ENCODE measurements around the gene LRP1-AS. TPM values are rescaled to one million over a fixed set of nuclear protein-coding genes. Genes with fewer than 3 reads are reported as not detected.

The LRP1-AS gene
- polyA plus RNA-seq, 2 donors: not detected

DNA sequence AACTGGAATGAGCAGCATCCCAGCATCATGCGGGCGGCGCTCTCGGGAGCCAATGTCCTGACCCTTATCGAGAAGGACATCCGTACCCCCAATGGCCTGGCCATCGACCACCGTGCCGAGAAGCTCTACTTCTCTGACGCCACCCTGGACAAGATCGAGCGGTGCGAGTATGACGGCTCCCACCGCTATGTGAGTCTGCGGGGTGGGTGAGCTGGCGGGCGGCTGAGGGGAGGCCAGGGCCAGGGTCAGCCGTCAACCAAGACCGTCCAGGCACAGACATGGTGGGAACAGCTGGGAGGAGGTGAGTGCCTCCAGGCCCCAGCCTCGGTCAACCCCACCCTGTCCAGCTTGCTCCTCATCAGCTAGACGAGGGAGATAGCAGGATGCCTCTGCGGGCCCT is 43.4 kb upstream of the LRP1-AS start:
- Histone ChIP-seq H3K4me3 (ENCODE audit: low read depth in 1 of 2, low read length in 2 of 2) (no peak overlapping the region), H3K27me3 (ENCODE audit: control insufficient read depth in 1 of 2, insufficient read depth in 2 of 2, low read length in 2 of 2) (no peaks in the 10 kb centered on the region), H3K27ac (ENCODE audit: low read depth in 2 of 2, low read length in 1 of 2) (no peak overlapping the region), H3K36me3 (ENCODE audit: control insufficient read depth in 2 of 2, insufficient read depth in 2 of 2, low read length in 1 of 2) (peaks cover 30 to 94% of the 10 kb centered on the region in 2 donors), H3K4me1 (ENCODE audit: control insufficient read depth in 2 of 2, insufficient read depth in 2 of 2, low read length in 1 of 2) (no peaks in the 10 kb centered on the region), H3K9me3 (ENCODE audit: control insufficient read depth in 2 of 2, insufficient read depth in 1 of 2, low read depth in 1 of 2, low read length in 1 of 2) (no peaks in the 10 kb centered on the region)
- 93 to 94% methylated on average over 23 of the region's 23 CpGs for WGBS, 2 donors

DNA sequence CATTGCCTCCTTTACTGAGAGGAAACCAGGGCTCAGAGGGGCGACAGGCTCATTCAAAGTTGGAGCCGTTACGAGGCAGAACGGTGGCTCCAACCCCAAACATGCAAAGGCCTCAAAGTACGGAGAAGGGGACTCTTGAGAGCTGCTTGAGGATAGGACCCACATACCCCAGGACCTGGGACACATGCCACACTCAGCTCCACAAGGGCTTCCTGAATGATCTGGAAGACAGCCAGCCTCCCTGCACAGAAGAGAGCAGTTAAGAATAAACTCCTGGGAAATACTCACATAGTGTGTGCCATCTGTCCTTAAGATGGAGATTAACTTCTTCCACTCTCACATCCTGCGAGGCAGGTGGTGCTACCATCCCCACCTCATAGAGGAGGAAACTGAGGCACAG is 42.6 kb upstream of the LRP1-AS start:
- Histone ChIP-seq H3K9me3 (ENCODE audit: control insufficient read depth in 2 of 2, insufficient read depth in 1 of 2, low read depth in 1 of 2, low read length in 1 of 2) (no peaks in the 10 kb centered on the region), H3K4me3 (ENCODE audit: low read depth in 1 of 2, low read length in 2 of 2) (no peak overlapping the region), H3K4me1 (ENCODE audit: control insufficient read depth in 2 of 2, insufficient read depth in 2 of 2, low read length in 1 of 2) (no peaks in the 10 kb centered on the region), H3K36me3 (ENCODE audit: control insufficient read depth in 2 of 2, insufficient read depth in 2 of 2, low read length in 1 of 2) (peaks cover 27 to 93% of the 10 kb centered on the region in 2 donors), H3K27ac (ENCODE audit: low read depth in 2 of 2, low read length in 1 of 2) (no peak overlapping the region), H3K27me3 (ENCODE audit: control insufficient read depth in 1 of 2, insufficient read depth in 2 of 2, low read length in 2 of 2) (no peaks in the 10 kb centered on the region)
- WGBS, 2 donors: 75 to 83% methylated on average over 6 of the region's 6 CpGs

DNA sequence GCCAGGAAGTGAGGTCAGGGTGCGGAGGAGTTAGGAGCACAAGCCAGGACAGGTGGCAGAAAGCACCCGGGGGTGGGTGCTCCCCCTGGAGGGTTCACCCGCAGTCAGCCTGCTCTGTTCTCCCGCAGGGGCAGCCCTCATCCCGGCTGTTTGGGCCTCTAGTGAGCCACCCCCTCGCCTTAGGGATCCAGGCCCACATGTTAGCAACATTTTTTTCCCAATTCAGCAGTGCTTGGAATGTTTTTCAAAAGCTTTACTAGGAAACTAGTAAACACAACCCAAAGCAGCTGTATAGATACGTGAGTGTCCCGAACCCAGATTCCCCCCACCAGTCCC is 40.6 kb upstream of the LRP1-AS start:
- Histone ChIP-seq H3K27ac (ENCODE audit: low read depth in 2 of 2, low read length in 1 of 2) (no peak overlapping the region), H3K4me1 (ENCODE audit: control insufficient read depth in 2 of 2, insufficient read depth in 2 of 2, low read length in 1 of 2) (no peaks in the 10 kb centered on the region), H3K27me3 (ENCODE audit: control insufficient read depth in 1 of 2, insufficient read depth in 2 of 2, low read length in 2 of 2) (no peaks in the 10 kb centered on the region), H3K4me3 (ENCODE audit: low read depth in 1 of 2, low read length in 2 of 2) (no peak overlapping the region), H3K36me3 (ENCODE audit: control insufficient read depth in 2 of 2, insufficient read depth in 2 of 2, low read length in 1 of 2) (peaks cover 9 to 93% of the 10 kb centered on the region in 2 donors), H3K9me3 (ENCODE audit: control insufficient read depth in 2 of 2, insufficient read depth in 1 of 2, low read depth in 1 of 2, low read length in 1 of 2) (no peaks in the 10 kb centered on the region)
- WGBS, 2 donors: 59 to 65% methylated on average over 8 of the region's 8 CpGs

DNA sequence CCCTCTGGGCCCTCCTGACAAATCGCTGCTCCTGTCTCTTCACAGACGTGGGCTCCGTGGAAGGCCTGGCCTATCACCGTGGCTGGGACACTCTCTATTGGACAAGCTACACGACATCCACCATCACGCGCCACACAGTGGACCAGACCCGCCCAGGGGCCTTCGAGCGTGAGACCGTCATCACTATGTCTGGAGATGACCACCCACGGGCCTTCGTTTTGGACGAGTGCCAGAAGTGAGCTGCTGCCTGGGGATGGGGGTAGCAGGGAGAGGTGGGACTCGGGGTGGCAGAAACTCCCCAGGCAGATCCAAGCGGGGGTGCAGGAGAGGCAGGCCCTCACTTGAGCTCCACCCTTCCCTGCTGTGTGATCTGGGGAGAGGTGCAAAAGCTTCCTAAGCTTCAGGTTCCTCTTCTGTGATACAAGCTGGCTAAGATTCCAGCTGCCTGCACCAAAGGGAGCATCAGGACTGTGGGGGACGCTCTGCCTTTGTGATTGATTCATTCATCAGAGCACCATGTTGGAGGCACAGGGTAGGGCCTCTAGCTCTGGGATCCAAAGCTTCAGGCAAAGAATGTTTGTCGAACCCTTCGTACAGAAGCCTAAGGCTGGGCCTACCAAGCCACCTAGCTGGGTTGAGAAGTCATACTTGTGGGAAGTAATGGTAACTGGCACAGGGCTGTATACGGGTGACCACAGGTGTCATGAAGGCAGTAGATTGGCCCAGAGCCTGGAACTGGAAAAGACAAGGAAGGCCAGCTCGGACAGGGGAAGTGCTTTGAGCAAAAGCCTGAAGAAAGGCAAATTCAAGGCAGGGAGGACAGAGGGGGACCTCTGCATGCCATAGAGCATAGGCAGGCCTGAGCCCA is 40.0 kb upstream of the LRP1-AS start:
- 70 to 73% methylated on average over 21 of the region's 21 CpGs for WGBS, 2 donors
- no peaks in the 10 kb centered on the region for H3K9me3 ChIP-seq (ENCODE audit: control insufficient read depth in 2 of 2, insufficient read depth in 1 of 2, low read depth in 1 of 2, low read length in 1 of 2)
- peaks cover 6 to 88% of the 10 kb centered on the region in 2 donors for H3K36me3 ChIP-seq (ENCODE audit: control insufficient read depth in 2 of 2, insufficient read depth in 2 of 2, low read length in 1 of 2)
- no peak overlapping the region for H3K27ac ChIP-seq (ENCODE audit: low read depth in 2 of 2, low read length in 1 of 2)
- no peaks in the 10 kb centered on the region for H3K27me3 ChIP-seq (ENCODE audit: control insufficient read depth in 1 of 2, insufficient read depth in 2 of 2, low read length in 2 of 2)
- no peak overlapping the region for H3K4me3 ChIP-seq (ENCODE audit: low read depth in 1 of 2, low read length in 2 of 2)
- no peaks in the 10 kb centered on the region for H3K4me1 ChIP-seq (ENCODE audit: control insufficient read depth in 2 of 2, insufficient read depth in 2 of 2, low read length in 1 of 2)

DNA sequence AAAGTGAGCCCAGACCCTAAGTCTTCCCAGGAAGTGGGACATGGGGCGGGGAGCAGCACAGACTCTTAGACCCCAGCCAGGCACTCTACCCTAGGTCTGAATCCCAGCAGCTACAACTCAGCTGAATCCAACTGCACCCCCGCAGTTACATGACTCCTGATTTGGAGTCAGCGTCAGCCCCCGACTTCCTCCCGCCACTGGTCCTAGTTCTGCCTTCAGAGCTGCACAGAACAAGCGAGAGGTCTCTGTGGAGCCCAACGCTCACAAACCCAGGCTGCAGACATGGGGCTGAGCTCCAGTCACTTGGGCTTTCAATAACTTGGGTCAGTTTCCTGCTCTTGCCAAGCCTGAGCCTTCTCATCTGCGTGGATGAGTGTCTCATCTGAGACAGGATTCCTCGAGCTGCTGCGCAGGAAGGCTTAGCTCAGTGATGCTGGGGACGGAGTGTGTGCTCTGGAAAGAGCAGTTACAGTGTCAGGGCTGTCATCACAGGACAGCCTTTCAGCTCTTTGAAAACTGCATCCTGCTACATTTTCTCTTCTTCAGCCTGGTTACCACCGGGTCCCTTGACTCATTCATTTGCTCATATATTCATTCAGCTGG is 38.6 kb upstream of the LRP1-AS start:
- peaks cover 0 to 5% of the 10 kb centered on the region in 2 donors for H3K4me1 ChIP-seq (ENCODE audit: control insufficient read depth in 2 of 2, insufficient read depth in 2 of 2, low read length in 1 of 2)
- H3K4me3 ChIP-seq (ENCODE audit: low read depth in 1 of 2, low read length in 2 of 2): no peak overlapping the region
- H3K27ac ChIP-seq (ENCODE audit: low read depth in 2 of 2, low read length in 1 of 2): no peak overlapping the region
- no peaks in the 10 kb centered on the region for H3K9me3 ChIP-seq (ENCODE audit: control insufficient read depth in 2 of 2, insufficient read depth in 1 of 2, low read depth in 1 of 2, low read length in 1 of 2)
- peaks cover 3 to 77% of the 10 kb centered on the region in 2 donors for H3K36me3 ChIP-seq (ENCODE audit: control insufficient read depth in 2 of 2, insufficient read depth in 2 of 2, low read length in 1 of 2)
- no peaks in the 10 kb centered on the region for H3K27me3 ChIP-seq (ENCODE audit: control insufficient read depth in 1 of 2, insufficient read depth in 2 of 2, low read length in 2 of 2)
- WGBS, 2 donors: 87 to 88% methylated on average over 12 of the region's 12 CpGs

DNA sequence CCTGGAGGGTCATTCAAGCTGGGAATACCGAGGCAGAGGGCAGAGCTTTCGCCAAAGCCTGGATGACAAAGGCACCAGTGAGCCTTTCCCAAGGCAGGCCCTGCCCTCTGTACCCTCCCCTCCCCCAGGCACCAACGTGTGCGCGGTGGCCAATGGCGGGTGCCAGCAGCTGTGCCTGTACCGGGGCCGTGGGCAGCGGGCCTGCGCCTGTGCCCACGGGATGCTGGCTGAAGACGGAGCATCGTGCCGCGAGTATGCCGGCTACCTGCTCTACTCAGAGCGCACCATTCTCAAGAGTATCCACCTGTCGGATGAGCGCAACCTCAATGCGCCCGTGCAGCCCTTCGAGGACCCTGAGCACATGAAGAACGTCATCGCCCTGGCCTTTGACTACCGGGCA is 38.0 kb upstream of the LRP1-AS start:
- Histone ChIP-seq H3K4me3 (ENCODE audit: low read depth in 1 of 2, low read length in 2 of 2) (no peak overlapping the region), H3K27me3 (ENCODE audit: control insufficient read depth in 1 of 2, insufficient read depth in 2 of 2, low read length in 2 of 2) (no peaks in the 10 kb centered on the region), H3K27ac (ENCODE audit: low read depth in 2 of 2, low read length in 1 of 2) (no peak overlapping the region), H3K4me1 (ENCODE audit: control insufficient read depth in 2 of 2, insufficient read depth in 2 of 2, low read length in 1 of 2) (peaks cover 0 to 7% of the 10 kb centered on the region in 2 donors), H3K36me3 (ENCODE audit: control insufficient read depth in 2 of 2, insufficient read depth in 2 of 2, low read length in 1 of 2) (peaks cover 3 to 77% of the 10 kb centered on the region in 2 donors), H3K9me3 (ENCODE audit: control insufficient read depth in 2 of 2, insufficient read depth in 1 of 2, low read depth in 1 of 2, low read length in 1 of 2) (no peaks in the 10 kb centered on the region)
- WGBS, 2 donors: 89 to 92% methylated on average over 23 to 25 of the region's 25 CpGs

DNA sequence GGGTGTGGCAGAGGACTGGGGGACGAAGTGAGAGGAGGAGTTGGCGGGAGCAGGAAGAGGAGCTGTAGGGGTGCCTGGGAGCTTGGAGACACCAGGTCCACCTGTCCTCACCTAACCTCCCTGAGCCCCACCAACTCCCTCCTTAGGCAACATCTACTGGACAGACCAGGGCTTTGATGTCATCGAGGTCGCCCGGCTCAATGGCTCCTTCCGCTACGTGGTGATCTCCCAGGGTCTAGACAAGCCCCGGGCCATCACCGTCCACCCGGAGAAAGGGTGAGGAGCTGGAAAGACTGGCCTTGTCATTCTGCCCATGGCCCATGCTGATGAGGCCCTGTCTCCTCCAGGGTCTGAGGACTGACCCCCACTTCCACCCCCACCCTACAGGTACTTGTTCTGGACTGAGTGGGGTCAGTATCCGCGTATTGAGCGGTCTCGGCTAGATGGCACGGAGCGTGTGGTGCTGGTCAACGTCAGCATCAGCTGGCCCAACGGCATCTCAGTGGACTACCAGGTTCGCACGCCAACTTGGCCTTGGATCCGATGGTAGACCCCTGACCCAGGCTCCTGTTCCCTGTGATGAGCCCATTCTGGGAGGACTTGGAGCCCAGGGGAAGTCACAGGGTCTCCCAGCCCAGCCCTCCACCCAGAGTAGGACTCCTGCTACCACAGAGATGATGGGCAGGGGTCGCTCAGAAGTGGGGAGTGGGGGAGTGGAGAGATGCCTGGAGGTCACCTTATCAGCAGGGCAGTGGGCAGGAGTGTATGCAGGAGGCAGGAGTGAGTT is 36.7 kb upstream of the LRP1-AS start:
- H3K36me3 ChIP-seq (ENCODE audit: control insufficient read depth in 2 of 2, insufficient read depth in 2 of 2, low read length in 1 of 2): peaks cover 3 to 79% of the 10 kb centered on the region in 2 donors
- no peak overlapping the region for H3K27ac ChIP-seq (ENCODE audit: low read depth in 2 of 2, low read length in 1 of 2)
- H3K4me1 ChIP-seq (ENCODE audit: control insufficient read depth in 2 of 2, insufficient read depth in 2 of 2, low read length in 1 of 2): peaks cover 0 to 7% of the 10 kb centered on the region in 2 donors
- WGBS, 2 donors: 92 to 93% methylated on average over 20 to 22 of the region's 22 CpGs
- no peak overlapping the region for H3K4me3 ChIP-seq (ENCODE audit: low read depth in 1 of 2, low read length in 2 of 2)
- no peaks in the 10 kb centered on the region for H3K9me3 ChIP-seq (ENCODE audit: control insufficient read depth in 2 of 2, insufficient read depth in 1 of 2, low read depth in 1 of 2, low read length in 1 of 2)
- no peaks in the 10 kb centered on the region for H3K27me3 ChIP-seq (ENCODE audit: control insufficient read depth in 1 of 2, insufficient read depth in 2 of 2, low read length in 2 of 2)

DNA sequence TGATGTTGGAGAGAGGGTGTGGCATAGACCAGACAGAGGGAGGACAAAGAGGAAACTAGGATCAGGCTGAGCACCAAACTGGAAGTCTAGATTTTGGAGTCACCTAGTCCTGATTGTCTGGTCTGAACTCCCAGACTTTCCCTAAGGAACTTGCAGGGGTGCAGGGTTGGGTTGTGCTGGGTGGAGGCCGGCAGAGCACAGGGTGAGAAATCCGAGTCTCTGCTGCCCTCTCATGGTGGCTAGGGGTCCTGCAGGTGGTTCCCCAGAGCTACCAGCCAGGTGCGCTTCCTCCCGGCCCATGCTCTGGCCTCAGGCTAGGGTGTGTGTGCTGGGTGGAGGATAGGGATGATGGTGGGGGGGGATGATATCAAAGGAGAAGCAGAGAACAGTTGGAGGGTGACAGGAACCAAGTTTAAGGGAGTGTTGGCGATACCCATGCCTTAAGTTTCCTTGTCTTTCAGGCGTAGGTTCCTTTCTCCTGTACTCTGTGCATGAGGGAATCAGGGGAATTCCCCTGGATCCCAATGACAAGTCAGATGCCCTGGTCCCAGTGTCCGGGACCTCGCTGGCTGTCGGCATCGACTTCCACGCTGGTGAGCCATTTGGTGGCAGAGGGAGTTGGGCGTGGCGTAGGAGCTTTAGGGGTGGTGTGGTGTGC is 35.6 kb upstream of the LRP1-AS start:
- Histone ChIP-seq H3K4me1 (ENCODE audit: control insufficient read depth in 2 of 2, insufficient read depth in 2 of 2, low read length in 1 of 2) (peaks cover 0 to 7% of the 10 kb centered on the region in 2 donors), H3K36me3 (ENCODE audit: control insufficient read depth in 2 of 2, insufficient read depth in 2 of 2, low read length in 1 of 2) (peaks cover 3 to 79% of the 10 kb centered on the region in 2 donors)

DNA sequence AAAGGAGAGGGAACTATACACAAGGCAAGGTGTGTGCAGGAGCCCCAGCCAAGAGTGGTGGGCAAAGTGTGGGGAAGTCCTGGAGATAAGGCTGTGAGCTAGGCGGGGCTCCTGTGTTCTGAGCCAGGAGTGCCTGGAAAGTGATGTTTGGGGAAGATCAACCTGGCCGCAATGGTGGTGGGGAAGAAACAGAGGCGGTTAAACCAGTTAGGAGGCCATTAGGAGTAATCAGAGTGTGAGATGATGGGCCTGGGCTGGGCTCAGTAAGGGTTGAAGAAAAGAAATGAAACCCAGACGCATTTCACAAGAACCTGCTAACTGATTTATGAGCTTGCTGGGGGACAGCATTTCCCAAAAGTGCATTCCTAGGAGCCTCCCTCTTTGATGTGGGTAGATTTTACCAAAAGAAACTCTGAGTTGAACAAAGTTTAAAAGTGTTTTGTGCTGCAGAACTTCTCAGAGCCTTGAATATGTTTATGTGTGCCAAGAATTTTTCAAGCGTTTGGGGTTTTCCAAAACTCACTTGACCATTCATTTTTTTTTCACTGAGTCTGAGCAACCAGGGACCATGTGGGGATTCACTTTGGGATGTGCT is 34.2 kb upstream of the LRP1-AS start:
- WGBS, 2 donors: 56 to 63% methylated on average over 5 of the region's 5 CpGs

More for the DNA sequence above, 35.6 kb upstream of the LRP1-AS start:
- WGBS, 2 donors: 35 to 44% methylated on average over 13 of the region's 13 CpGs
- H3K27me3 ChIP-seq (ENCODE audit: control insufficient read depth in 1 of 2, insufficient read depth in 2 of 2, low read length in 2 of 2): no peaks in the 10 kb centered on the region
- no peak overlapping the region for H3K4me3 ChIP-seq (ENCODE audit: low read depth in 1 of 2, low read length in 2 of 2)
- H3K27ac ChIP-seq (ENCODE audit: low read depth in 2 of 2, low read length in 1 of 2): no peak overlapping the region
- H3K9me3 ChIP-seq (ENCODE audit: control insufficient read depth in 2 of 2, insufficient read depth in 1 of 2, low read depth in 1 of 2, low read length in 1 of 2): no peaks in the 10 kb centered on the region

More for the DNA sequence above, 34.2 kb upstream of the LRP1-AS start:
- no peaks in the 10 kb centered on the region for H3K27me3 ChIP-seq (ENCODE audit: control insufficient read depth in 1 of 2, insufficient read depth in 2 of 2, low read length in 2 of 2)
- H3K27ac ChIP-seq (ENCODE audit: low read depth in 2 of 2, low read length in 1 of 2): peak overlapping the region; percentile 26 to 86
- H3K9me3 ChIP-seq (ENCODE audit: control insufficient read depth in 2 of 2, insufficient read depth in 1 of 2, low read depth in 1 of 2, low read length in 1 of 2): no peaks in the 10 kb centered on the region
- no peak overlapping the region for H3K4me3 ChIP-seq (ENCODE audit: low read depth in 1 of 2, low read length in 2 of 2)
- peaks cover 0 to 72% of the 10 kb centered on the region in 2 donors for H3K36me3 ChIP-seq (ENCODE audit: control insufficient read depth in 2 of 2, insufficient read depth in 2 of 2, low read length in 1 of 2)
- H3K4me1 ChIP-seq (ENCODE audit: control insufficient read depth in 2 of 2, insufficient read depth in 2 of 2, low read length in 1 of 2): peaks cover 4 to 14% of the 10 kb centered on the region in 2 donors
